HG03457 (cell line): ENCODE measurements around the gene CSH2.
"Not testable (repeated sequence)": the region's sequence is repeated elsewhere in the genome, so short reads cannot be mapped to it uniquely, and the experiment has no call there.

Source experiments
- ATAC-seq: cut with Tn5 transposase; IDR thresholded peaks from one replicate; pipeline ENCODE4 v1.9.1; 2021; ENCODE audit warnings: moderate number of reproducible peaks; ENCODE audit not compliant: unreplicated experiment

The CSH2 gene

DNA sequence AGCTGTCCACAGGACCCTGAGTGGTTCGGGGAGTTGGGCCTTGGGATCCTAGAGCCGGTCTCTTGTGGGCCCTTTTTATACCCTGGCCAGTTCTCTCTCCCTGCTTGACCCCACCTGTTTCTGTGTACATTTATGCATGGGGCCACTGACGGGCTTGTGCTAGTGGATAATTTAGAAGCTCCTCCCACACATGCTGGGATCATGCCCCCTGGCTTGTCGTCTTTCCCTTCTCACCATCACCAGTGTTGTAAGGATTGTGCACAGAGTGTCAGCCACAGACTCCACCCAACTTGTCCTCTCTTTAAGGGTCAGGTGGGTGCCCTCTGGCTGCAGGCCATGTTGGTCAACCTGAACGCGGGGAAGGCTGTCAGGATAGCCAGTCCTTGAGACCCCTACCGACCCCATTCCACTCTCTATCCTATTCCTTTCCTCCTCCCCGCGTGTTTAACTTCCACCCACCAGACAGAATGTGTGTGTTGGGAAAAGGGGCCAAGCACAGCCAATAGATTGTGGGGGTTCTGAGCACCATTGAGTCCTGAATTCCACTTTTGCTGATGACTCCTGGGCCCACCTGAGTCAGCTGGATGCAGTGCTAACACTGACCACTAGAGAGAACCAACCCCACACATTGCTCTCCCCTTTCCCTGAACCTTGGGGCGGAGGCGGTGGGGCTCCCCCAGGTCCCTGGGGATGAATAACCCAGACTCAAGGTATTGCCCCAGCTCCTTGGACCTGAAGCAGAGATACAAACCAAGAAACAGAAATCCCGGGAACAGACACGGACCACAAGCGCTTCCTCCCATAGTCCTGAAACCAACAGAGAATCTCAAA is 23.3 kb upstream of the CSH2 start, which contains the start of gene CSH1:
Gene CSH1 (minus strand): TSS at position 51 of the 831 bp plus-strand sequence. CDS start 63 bp downstream, outside the sequence.
- not testable (repeated sequence) for ATAC-seq

- not testable (repeated sequence) for ATAC-seq
Measured at GRCh38 chr17:63894821-63895220, 21.3 kb upstream of the CSH2 start.

DNA sequence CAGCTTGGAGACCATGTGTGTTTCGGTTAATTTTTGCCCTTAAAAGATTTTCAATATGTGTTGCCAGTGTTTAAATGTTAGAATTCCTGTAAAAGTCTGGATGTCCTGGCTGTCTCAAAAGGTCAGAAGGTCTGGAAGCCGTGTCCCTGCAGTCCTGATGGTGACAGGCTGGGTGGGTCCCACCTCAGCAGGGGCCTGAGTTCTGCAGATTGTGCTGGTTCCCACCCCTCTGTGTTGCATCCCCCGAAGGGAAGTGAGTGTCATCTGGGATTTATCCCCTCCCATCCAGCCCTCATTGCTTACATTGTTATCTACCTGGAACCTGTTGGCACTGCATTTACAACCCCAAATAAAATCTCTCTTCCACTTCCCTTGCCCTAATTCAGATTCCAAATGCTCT is 20.5 kb upstream of the CSH2 start:
- ATAC-seq, result not testable (repeated sequence)

- not testable (repeated sequence) for ATAC-seq
Measured at GRCh38 chr17:63892316-63893037, 19.0 kb upstream of the CSH2 start.

- ATAC-seq, result not testable (repeated sequence)
Measured at GRCh38 chr17:63889026-63889848, 15.8 kb upstream of the CSH2 start.

GRCh38 chr17:63885119-63885518 is 11.6 kb upstream of the CSH2 start:
- ATAC-seq, result not testable (repeated sequence)

DNA sequence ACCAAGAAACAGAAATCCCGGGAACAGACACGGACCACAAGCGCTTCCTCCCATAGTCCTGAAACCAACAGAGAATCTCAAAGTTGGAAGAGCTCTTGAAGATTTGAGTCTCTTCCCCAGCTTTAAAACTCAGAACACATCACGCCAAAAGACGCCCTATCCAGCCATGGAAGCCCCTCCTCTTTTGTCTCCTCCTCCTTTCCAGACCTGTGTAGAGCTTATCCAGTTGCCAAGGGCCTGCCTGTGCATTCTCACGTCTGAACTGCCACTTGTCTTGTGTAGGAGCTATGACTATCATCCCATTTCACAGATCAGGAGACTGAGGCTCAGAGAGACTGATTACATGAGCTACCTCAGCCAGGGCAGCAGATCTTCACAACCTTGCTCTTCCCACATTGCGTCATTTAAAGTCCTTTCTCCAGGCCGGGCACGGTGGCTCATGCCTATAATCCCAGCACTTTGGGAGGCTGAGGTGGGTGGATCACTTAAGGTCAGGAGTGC is 9.2 kb upstream of the CSH2 start:
- ATAC-seq, result not testable (repeated sequence)

DNA sequence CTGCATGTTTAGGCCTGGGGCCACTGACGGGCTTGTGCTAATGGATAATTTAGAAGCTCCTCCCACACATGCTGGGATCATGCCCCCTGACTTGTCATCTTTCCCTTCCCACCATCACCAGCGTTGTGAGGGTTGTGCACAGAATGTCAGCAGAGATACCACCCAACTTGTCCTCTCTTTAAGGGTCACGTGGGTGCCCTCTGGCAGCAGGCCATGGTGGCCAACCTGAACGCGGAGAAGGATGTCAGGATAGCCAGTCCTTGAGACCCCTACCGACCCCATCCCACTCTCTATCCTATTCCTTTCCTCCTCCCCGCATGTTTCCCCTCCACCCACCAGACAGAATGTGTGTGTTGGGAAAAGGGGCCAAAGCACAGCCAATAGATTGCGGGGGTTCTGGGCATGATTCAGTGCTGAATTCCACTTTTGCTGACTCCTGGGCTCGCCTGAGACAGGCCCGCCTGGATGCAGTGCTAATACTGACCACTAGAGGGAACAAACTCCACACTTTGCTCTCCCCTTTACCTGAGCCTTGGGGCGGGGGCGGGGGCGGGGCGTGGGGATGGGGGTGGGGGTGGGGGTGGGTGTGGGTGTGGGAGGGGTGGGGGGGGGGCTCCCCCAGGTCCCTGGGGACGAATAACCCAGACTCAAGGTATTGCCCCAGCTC is 8.6 kb upstream of the CSH2 start, which contains the start of gene GH2:
Gene GH2 (minus strand): TSS at position 10 of the 667 bp plus-strand sequence. CDS start 143 bp downstream, outside the sequence.
- ATAC-seq, result no peak

GRCh38 chr17:63881337-63881736 is 7.9 kb upstream of the CSH2 start:
- not testable (repeated sequence) for ATAC-seq

GRCh38 chr17:63880706-63881105 is 7.2 kb upstream of the CSH2 start:
- ATAC-seq, result no peak

- not testable (repeated sequence) for ATAC-seq
Measured at GRCh38 chr17:63878413-63878812, 4.9 kb upstream of the CSH2 start.

GRCh38 chr17:63874693-63875092 is 1.2 kb upstream of the CSH2 start:
- not testable (repeated sequence) for ATAC-seq

GRCh38 chr17:63874061-63874626 is 667 bp upstream of the CSH2 start:
- not testable (repeated sequence) for ATAC-seq

GRCh38 chr17:63871646-63872365 is 1.7 kb downstream of the CSH2 start:
- not testable (repeated sequence) for ATAC-seq

GRCh38 chr17:63870292-63870665 is 3.2 kb downstream of the CSH2 start:
- ATAC-seq, result not testable (repeated sequence)

- not testable (repeated sequence) for ATAC-seq
Measured at GRCh38 chr17:63869491-63870291, 3.8 kb downstream of the CSH2 start.

- ATAC-seq, result not testable (repeated sequence)
Measured at GRCh38 chr17:63866625-63867024, 6.9 kb downstream of the CSH2 start.

GRCh38 chr17:63859257-63859656 is 14.2 kb downstream of the CSH2 start:
- no peak for ATAC-seq
